ENCODE results near the gene PRKCA.

DNA sequence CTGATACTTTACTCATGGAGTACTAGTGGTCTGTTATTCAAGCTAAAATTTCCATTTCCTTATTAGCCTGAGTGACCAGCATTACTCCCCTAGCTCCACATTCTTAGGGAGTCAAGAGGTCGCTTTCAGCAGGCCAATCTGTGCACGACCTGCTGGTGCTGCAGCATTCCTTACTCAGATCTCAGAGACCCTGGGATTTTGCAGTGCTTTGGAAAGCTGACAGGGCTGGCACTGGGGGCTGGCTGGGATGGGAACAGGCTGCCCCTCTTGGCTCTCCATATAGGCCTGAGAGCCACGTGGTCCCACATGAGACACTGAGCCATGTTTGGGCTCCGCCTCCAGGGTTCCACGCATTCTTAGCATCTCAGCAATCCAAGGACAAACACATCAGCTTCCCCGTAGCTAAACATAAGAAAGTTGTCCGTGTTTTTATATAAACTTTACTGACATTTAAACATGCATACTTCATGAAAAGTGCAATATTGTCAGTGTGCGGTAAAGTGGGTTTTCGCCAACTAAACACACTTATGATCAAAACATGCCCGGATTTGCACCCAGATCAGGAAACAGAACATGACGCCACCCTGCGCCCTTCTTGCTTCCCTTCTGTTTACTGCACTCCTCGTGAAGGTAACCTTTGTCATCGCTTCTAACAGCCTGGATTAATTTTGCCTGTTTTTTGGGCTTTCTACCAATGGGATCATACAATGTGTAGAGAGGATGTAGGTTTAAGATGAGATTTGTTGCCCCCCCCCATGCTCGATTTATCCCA lies 278.0 kb downstream of the PRKCA start:
- TF ChIP-seq, protein P1, sequence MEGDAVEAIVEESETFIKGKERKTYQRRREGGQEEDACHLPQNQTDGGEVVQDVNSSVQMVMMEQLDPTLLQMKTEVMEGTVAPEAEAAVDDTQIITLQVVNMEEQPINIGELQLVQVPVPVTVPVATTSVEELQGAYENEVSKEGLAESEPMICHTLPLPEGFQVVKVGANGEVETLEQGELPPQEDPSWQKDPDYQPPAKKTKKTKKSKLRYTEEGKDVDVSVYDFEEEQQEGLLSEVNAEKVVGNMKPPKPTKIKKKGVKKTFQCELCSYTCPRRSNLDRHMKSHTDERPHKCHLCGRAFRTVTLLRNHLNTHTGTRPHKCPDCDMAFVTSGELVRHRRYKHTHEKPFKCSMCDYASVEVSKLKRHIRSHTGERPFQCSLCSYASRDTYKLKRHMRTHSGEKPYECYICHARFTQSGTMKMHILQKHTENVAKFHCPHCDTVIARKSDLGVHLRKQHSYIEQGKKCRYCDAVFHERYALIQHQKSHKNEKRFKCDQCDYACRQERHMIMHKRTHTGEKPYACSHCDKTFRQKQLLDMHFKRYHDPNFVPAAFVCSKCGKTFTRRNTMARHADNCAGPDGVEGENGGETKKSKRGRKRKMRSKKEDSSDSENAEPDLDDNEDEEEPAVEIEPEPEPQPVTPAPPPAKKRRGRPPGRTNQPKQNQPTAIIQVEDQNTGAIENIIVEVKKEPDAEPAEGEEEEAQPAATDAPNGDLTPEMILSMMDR (IDR thresholded peaks at IDR 0.05; ENCODE audit: insufficient read depth, low read length): no peak
- TF ChIP-seq POLR2AphosphoS5 (IDR thresholded peaks at IDR 0.05; ENCODE audit: low read depth): no peak
- TF ChIP-seq, protein P2, sequence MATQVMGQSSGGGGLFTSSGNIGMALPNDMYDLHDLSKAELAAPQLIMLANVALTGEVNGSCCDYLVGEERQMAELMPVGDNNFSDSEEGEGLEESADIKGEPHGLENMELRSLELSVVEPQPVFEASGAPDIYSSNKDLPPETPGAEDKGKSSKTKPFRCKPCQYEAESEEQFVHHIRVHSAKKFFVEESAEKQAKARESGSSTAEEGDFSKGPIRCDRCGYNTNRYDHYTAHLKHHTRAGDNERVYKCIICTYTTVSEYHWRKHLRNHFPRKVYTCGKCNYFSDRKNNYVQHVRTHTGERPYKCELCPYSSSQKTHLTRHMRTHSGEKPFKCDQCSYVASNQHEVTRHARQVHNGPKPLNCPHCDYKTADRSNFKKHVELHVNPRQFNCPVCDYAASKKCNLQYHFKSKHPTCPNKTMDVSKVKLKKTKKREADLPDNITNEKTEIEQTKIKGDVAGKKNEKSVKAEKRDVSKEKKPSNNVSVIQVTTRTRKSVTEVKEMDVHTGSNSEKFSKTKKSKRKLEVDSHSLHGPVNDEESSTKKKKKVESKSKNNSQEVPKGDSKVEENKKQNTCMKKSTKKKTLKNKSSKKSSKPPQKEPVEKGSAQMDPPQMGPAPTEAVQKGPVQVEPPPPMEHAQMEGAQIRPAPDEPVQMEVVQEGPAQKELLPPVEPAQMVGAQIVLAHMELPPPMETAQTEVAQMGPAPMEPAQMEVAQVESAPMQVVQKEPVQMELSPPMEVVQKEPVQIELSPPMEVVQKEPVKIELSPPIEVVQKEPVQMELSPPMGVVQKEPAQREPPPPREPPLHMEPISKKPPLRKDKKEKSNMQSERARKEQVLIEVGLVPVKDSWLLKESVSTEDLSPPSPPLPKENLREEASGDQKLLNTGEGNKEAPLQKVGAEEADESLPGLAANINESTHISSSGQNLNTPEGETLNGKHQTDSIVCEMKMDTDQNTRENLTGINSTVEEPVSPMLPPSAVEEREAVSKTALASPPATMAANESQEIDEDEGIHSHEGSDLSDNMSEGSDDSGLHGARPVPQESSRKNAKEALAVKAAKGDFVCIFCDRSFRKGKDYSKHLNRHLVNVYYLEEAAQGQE (IDR thresholded peaks at IDR 0.05; ENCODE audit: insufficient replicate concordance, low read depth): no peak
- TF ChIP-seq GABPA (IDR thresholded peaks at IDR 0.05; ENCODE audit: low read depth): no peak
- TF ChIP-seq SPI1 (IDR thresholded peaks at IDR 0.05; ENCODE audit: borderline replicate concordance, low read depth): no peak

All from HL-60 (cell line).